Activated effector memory CD4-positive, alpha-beta T cell treated with anti-CD3 and anti-CD28 coated beads, Interleukin-2, amount 50 U/mL, for 16 hours (primary cell): ENCODE results near the gene TNNT1.
A peak's percentile ranks its signal among the peaks of the same experiment; 100 is the strongest.

Experiments used
- DNase-seq: peaks from one replicate; pipeline ENCODE4 v3.0.0-alpha.2; 2020

The TNNT1 gene

GRCh38 chr19:55106591-55106990, 42.4 kb downstream of the TNNT1 start:
- no peak for DNase-seq

GRCh38 chr19:55105237-55105636, 43.8 kb downstream of the TNNT1 start:
- DNase-seq = no peak

GRCh38 chr19:55103190-55103589, 45.8 kb downstream of the TNNT1 start:
- DNase-seq = no peak

GRCh38 chr19:55101261-55101660, 47.7 kb downstream of the TNNT1 start:
- DNase-seq = no peak

- DNase-seq = no peak
These were observed 49.2 kb downstream of the TNNT1 start for GRCh38 chr19:55099557-55100506.

GRCh38 chr19:55098716-55099556, 50.1 kb downstream of the TNNT1 start:
- DNase-seq = no peak

- no peak for DNase-seq
These were observed 50.9 kb downstream of the TNNT1 start for GRCh38 chr19:55097864-55098715.

- DNase-seq = no peak
These were observed 52.8 kb downstream of the TNNT1 start for GRCh38 chr19:55096061-55096701.

- DNase-seq = no peak
These were observed 53.5 kb downstream of the TNNT1 start for GRCh38 chr19:55095260-55096060.

GRCh38 chr19:55094456-55095259, 54.3 kb downstream of the TNNT1 start:
- DNase-seq = no peak

GRCh38 chr19:55092423-55093318, 56.3 kb downstream of the TNNT1 start:
- DNase-seq = no peak

GRCh38 chr19:55091955-55092354, 57.1 kb downstream of the TNNT1 start:
- no peak for DNase-seq

GRCh38 chr19:55091126-55091910, 57.7 kb downstream of the TNNT1 start:
- DNase-seq = no peak

GRCh38 chr19:55090564-55090963, 58.4 kb downstream of the TNNT1 start:
- DNase-seq = no peak

- no peak for DNase-seq
These were observed 59.6 kb downstream of the TNNT1 start for GRCh38 chr19:55089342-55089944.

- peak; percentile 94 for DNase-seq
These were observed 60.3 kb downstream of the TNNT1 start for GRCh38 chr19:55088543-55089341.

- DNase-seq = no peak
These were observed 61.0 kb downstream of the TNNT1 start for GRCh38 chr19:55088021-55088451.
